Activated CD8-positive, alpha-beta T cell treated with anti-CD3 and anti-CD28 coated beads for 36 hours (primary cell): ENCODE measurements around the gene HARBI1. TPM values are rescaled to one million over a fixed set of nuclear protein-coding genes. Genes with fewer than 3 reads are reported as not detected.

Experiments
- ATAC-seq: fragments of 200-7000 bp; cut with Tn5 transposase; one replicate; pipeline ENCODE4 v1.10.0; 2021; ENCODE audit warnings: mild to moderate bottlenecking, moderate library complexity
- CTCF ChIA-PET: fragments of 350-600 bp; sonication (Branson Sonifier 250); formaldehyde crosslinking; loops from one replicate; lab custom pipeline; 2021; ENCODE audit warnings: antibody characterized with exemption; lab: Charles Lee
- POLR2A ChIA-PET: fragments of 350-600 bp; sonication (Branson Sonifier 250); formaldehyde crosslinking; loops from one replicate; lab custom pipeline; 2021; ENCODE audit warnings: antibody characterized with exemption; lab: Charles Lee
- DNase-seq: peaks from one replicate; pipeline ENCODE4 v3.0.0-alpha.2; 2020
- H3K27ac Mint-ChIP-seq: one replicate; pipeline ENCODE4 v1.8.0; 2021; ENCODE audit warnings: mild to moderate bottlenecking, mixed read lengths
- H3K27me3 Mint-ChIP-seq: one replicate; pipeline ENCODE4 v1.8.0; 2021; ENCODE audit warnings: mixed read lengths
- H3K36me3 Mint-ChIP-seq: one replicate; pipeline ENCODE4 v1.8.0; 2021; ENCODE audit warnings: low read depth, mixed read lengths
- H3K4me1 Mint-ChIP-seq: one replicate; pipeline ENCODE4 v1.8.0; 2021; ENCODE audit warnings: low read depth, mixed read lengths
- H3K4me3 Mint-ChIP-seq: one replicate; pipeline ENCODE4 v1.8.0; 2021; ENCODE audit warnings: mild to moderate bottlenecking, moderate library complexity, mixed read lengths
- H3K9me3 Mint-ChIP-seq: one replicate; pipeline ENCODE4 v1.8.0; 2021; ENCODE audit warnings: mixed read lengths
- intact Hi-C: fragments of 100-400 bp; cut with micrococcal nuclease; formaldehyde crosslinking; loops from one replicate; pipeline ENCODE4 v1.10.0; 2022
- total RNA-seq, 2 experiments: library from RNA; stranded (reverse); gene quantifications; one replicate each; pipeline ENCODE4 v1.2.3, GENCODE V29; 2021
- TF ChIP-seq, protein P1 (sequence below): fragments of 200-600 bp; IDR thresholded peaks from one replicate; pipeline ENCODE4 v1.8.0; 2022; ENCODE audit warnings: antibody characterized with exemption, mild to moderate bottlenecking

Gene HARBI1
- total RNA-seq, 2 experiments from 2014 or later = 3.1 to 3.3 TPM

DNA sequence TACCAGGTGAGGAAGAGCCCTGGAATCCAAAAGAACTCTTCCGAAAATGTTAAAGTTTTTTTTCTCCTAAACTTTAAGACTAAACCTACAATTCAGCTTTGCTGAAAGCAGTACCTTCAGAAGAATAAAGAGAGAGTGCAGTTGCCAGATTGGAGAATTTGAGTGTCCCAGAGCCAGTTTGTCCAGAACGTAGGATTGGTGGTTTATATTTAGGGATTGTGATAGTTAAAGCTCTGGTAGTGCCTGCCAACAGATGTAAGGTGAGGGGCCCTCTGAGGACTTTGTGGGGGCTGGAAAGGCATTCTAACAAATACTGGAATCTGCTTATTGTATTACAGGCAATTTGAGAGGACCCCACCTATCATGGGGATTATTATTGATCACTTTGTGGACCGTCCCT is 40.2 kb upstream of the HARBI1 start:
- TF ChIP-seq, protein P1, sequence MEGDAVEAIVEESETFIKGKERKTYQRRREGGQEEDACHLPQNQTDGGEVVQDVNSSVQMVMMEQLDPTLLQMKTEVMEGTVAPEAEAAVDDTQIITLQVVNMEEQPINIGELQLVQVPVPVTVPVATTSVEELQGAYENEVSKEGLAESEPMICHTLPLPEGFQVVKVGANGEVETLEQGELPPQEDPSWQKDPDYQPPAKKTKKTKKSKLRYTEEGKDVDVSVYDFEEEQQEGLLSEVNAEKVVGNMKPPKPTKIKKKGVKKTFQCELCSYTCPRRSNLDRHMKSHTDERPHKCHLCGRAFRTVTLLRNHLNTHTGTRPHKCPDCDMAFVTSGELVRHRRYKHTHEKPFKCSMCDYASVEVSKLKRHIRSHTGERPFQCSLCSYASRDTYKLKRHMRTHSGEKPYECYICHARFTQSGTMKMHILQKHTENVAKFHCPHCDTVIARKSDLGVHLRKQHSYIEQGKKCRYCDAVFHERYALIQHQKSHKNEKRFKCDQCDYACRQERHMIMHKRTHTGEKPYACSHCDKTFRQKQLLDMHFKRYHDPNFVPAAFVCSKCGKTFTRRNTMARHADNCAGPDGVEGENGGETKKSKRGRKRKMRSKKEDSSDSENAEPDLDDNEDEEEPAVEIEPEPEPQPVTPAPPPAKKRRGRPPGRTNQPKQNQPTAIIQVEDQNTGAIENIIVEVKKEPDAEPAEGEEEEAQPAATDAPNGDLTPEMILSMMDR = no peak
- ATAC-seq (no peak), DNase-seq (no peak)
- H3K27ac Mint-ChIP-seq = no peak overlapping the region
- H3K9me3 Mint-ChIP-seq = no peaks in the 10 kb centered on the region
- H3K4me1 Mint-ChIP-seq = no peaks in the 10 kb centered on the region
- ChIA-PET POLR2A (no interaction called here), CTCF (interaction anchor here (0.9 to 2.0 kb wide), 3 partner anchors 13 to 167 kb away, joined by 4 read pairs; partner anchors contain the start of gene ATG13)
- intact Hi-C loops = no loop called here
- no peaks in the 10 kb centered on the region for H3K27me3 Mint-ChIP-seq
- H3K36me3 Mint-ChIP-seq = peaks cover 17% of the 10 kb centered on the region
- no peak overlapping the region for H3K4me3 Mint-ChIP-seq

DNA sequence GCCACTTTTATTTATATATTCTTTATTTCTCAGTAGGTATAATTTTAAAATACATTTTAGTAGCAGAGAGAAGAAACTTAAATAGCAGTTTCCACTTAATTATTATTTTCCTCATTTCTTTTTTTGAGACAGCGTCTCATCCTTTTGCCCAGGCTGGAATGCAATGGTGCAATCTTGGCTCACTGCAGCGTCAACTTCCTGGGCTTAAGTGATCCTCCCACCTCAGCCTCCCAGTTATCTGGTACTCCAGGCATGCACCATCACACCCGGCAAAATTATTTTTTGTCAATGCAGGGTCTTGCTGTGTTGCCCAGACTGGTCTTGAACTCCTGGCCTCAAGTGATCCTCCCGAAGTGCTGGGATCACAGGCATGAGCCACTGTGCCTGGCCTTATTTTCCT is 38.6 kb upstream of the HARBI1 start:
- DNase-seq = no peak
- Mint-ChIP-seq H3K4me3 (no peak overlapping the region), H3K36me3 (peaks cover 16% of the 10 kb centered on the region), H3K27me3 (no peaks in the 10 kb centered on the region), H3K4me1 (no peaks in the 10 kb centered on the region), H3K27ac (no peak overlapping the region), H3K9me3 (no peaks in the 10 kb centered on the region)
- intact Hi-C loops = no loop called here
- ChIA-PET CTCF (interaction anchor here (1.8 kb wide), 1 partner anchor 165 kb away, joined by 4 read pairs; no protein-coding TSS in a partner anchor), POLR2A (no interaction called here)
- no peak for ATAC-seq
- TF ChIP-seq, protein P1 = no peak

DNA sequence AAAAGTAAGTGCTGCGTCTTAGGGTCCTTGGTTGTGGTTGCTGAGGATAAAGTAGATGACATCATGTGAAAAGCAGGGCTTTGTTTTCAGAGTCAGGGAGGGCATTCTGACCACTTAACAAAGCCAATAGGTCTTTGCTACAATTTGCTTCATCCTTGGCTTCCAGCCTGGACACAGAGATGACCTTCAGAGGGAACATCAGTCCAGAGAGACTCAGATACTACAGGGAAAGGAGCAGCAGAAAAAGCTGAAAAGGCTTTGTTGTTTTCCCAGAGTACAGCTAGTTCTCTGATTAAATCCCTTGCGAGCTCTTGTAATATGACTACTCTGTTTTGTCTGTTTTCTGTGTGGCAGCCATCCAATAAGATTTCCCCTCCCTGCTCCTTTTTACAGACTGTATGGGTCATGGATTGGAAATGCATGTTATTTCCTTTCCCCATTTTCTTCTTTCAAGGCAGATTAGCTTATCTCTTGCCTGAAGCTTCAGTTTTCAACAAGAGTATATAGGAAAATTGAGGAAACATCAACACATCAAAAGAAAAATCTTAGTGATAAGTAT is 32.2 kb upstream of the HARBI1 start:
- intact Hi-C loops = no loop called here
- POLR2A ChIA-PET = interaction anchor here (1.0 kb wide), 1 partner anchor 12 kb away, joined by 3 read pairs; no protein-coding TSS in a partner anchor
- CTCF ChIA-PET = interaction anchor here (0.9 kb wide), 1 partner anchor 11 kb away, joined by 3 read pairs; no protein-coding TSS in a partner anchor
- Mint-ChIP-seq H3K27ac (no peak overlapping the region), H3K4me3 (no peak overlapping the region), H3K27me3 (no peaks in the 10 kb centered on the region), H3K4me1 (no peaks in the 10 kb centered on the region), H3K36me3 (peaks cover 15% of the 10 kb centered on the region), H3K9me3 (no peaks in the 10 kb centered on the region)
- TF ChIP-seq, protein P1 = no peak
- DNase-seq = no peak
- ATAC-seq = no peak

DNA sequence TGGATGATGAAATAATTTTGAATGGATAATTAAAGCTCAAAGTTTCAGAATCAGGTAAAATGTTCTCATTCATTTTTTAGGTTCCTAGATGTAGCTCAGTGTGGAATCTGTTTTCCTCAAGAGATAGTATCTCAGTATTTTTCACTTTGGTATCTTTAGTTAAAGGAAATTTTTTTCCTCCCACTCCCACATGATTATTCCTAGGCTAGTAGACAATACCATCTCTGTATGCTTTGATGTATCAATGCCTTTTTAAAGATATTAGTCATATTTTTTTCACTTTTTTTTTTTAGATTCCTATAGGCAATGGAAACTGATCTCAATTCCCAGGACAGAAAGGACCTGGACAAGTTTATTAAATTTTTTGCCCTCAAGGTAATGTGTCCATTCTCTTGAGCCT is 27.0 kb upstream of the HARBI1 start:
- Mint-ChIP-seq H3K4me1 (peaks cover 17% of the 10 kb centered on the region), H3K27ac (no peak overlapping the region), H3K9me3 (peaks cover 4% of the 10 kb centered on the region), H3K36me3 (peaks cover 33% of the 10 kb centered on the region), H3K27me3 (no peaks in the 10 kb centered on the region), H3K4me3 (no peak overlapping the region)
- ATAC-seq (no peak), DNase-seq (no peak)
- POLR2A ChIA-PET = interaction anchor here (1.1 kb wide), 1 partner anchor 16 kb away, joined by 4 read pairs; no protein-coding TSS in a partner anchor
- intact Hi-C loops = no loop called here
- CTCF ChIA-PET = interaction anchor here (2.1 kb wide), 1 partner anchor 26 kb away, joined by 7 read pairs; the partner anchor contains the start of genes ATG13 and HARBI1
- TF ChIP-seq, protein P1 = no peak

DNA sequence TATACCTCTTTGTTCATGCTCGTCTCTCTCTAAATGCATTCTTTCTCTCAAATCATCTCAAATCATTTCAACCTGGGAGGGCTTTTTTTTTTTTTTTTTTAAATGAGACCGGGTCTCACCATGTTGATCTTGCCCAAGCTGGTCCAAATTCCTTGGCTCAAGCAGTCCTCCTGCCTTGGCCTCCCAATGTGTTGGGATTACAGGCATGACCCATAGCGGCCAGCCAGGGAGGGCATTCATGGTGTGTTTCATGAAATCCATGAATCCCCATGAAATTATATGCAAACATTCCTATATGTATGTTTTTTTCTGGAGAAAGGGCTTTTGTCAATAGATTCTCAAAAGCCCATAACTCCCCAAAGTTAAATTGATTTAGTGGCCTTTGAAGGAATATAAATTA is 26.5 kb upstream of the HARBI1 start:
- TF ChIP-seq, protein P1 = no peak
- CTCF ChIA-PET = interaction anchor here (2.1 kb wide), 1 partner anchor 26 kb away, joined by 7 read pairs; the partner anchor contains the start of genes ATG13 and HARBI1
- H3K27ac Mint-ChIP-seq = no peak overlapping the region
- peaks cover 4% of the 10 kb centered on the region for H3K9me3 Mint-ChIP-seq
- H3K4me1 Mint-ChIP-seq = peaks cover 17% of the 10 kb centered on the region
- H3K36me3 Mint-ChIP-seq = peaks cover 32% of the 10 kb centered on the region
- no peak for ATAC-seq
- POLR2A ChIA-PET = no interaction called here
- H3K27me3 Mint-ChIP-seq = no peaks in the 10 kb centered on the region
- no peak overlapping the region for H3K4me3 Mint-ChIP-seq
- intact Hi-C loops = no loop called here
- DNase-seq = no peak
